Activated CD8-positive, alpha-beta memory T cell treated with anti-CD3 and anti-CD28 coated beads, Interleukin-2, amount 50 U/mL, for 1 hour (primary cell): ENCODE results near the gene MYLK4.

ENCODE experiments used
- DNase-seq: peaks from one replicate; pipeline ENCODE4 v3.0.0-alpha.2; 2020; ENCODE audit errors: extremely low read depth

Gene MYLK4

DNA sequence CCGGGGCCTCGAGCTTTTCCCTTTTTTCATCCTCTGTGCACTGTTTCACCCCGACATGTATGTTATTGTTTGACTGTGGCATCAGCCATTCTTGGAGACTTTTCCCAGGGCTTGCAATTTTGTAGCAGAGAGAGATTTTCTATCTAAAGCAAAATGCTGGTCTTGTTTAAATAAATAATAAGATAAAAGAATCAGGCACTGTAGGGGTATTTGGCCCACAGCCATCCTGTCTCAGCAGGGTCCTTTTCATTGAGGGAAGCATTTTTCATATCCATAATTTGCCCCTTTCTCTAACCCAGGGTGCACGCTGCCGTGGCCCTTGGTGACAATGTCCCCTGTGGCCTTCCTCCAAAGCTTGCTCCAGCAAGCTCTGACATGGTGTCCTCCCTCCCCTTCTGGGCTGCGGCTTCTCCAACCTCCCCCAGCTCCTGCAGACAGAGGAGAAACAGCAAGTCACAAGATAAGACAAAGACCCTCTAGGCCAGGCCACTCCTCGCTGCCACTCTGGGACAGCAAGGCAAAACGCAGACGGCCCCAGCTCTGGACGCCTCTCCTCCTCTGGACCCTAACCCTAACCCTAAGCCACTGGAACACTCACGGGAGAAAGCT lies 117.6 kb downstream of the MYLK4 start:
- DNase-seq: no peak

DNA sequence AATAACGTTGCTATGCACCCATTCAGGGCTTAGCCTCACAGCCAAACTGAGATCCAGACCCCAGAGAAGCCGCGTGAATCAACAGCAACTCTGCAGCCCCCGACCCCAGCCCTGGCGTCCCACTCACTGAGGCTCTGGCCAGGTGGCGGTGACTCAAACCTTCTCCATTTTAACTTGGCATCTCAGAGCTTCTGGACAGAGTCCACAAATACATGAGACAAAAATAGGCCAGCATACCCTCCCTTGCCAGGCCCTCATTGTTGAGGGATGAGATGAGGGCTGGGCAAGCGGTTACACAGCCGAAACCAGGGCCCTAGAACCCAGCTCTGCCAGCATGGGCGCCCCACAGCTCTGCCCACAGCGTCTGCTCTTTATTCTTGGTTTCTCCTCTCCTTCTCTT lies 118.4 kb downstream of the MYLK4 start:
- DNase-seq: no peak

DNA sequence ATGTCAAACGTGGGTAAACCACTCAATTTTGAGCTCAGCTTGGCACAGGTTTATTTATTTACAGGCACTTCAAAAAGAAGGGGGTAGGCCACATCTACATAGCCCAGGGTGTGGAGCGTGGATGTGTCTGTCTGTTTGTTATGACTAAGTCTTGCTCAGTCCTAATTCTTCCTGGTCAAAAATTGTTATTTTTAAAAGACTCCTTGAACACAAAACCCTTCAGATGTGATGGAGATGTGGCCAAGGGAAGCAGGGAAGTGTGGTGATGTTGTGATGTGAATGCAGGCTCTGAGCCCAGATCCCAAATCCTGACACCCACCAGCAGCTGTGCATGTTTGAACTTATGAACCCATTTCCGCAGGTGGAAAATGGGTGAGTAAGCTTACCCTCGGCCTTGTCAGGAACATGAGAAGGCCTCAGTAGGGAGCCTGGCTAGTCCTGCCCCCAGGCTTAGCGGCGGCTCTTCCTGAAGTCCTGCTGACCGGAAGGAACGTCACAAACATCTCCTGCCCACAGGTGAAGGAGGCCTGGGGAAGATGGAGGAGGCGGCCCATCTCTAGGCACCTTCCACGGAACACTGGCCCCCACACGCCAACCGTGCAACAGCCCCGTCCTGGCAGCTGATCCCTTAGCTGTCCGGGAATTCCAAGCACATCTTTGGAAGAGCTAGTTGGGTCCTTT lies 119.7 kb downstream of the MYLK4 start:
- no peak for DNase-seq

DNA sequence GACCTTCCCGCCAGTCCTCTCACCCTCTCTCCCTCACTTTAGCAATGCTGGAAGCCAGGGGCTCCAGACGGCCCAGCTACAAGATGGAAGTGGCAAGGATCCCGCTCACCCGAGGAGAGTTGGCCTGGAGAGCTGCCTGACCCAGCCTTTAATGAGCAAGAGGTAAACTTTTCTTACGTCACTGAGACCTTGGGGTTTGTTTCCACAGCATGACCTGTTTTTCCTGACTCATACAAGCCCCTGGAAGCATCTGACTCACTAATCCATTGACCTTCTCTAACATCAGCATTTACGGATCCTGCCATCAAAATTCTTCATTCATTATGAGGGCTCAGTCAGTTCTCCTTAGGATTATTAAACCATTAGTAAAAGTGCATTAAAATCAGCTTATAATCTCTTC lies 120.4 kb downstream of the MYLK4 start:
- no peak for DNase-seq

DNA sequence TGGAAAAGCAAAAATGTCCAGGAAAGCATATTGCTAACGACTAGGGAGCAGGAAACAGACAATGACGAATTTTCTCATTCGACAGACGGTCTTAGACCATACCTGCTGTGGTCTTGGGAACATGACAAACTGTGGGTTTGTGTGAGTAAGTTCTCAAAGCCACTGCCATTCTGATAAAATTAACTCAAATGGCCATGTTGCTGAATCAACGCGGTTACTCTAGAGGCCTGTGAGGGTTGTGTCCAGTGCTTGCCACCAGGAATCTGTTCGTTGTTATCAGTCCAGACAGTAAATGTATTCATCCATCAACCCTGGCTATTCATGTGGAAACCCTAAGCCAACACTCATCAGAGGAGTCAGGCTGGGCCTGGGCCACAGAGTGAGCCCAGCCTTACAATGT lies 124.3 kb downstream of the MYLK4 start:
- DNase-seq: no peak

DNA sequence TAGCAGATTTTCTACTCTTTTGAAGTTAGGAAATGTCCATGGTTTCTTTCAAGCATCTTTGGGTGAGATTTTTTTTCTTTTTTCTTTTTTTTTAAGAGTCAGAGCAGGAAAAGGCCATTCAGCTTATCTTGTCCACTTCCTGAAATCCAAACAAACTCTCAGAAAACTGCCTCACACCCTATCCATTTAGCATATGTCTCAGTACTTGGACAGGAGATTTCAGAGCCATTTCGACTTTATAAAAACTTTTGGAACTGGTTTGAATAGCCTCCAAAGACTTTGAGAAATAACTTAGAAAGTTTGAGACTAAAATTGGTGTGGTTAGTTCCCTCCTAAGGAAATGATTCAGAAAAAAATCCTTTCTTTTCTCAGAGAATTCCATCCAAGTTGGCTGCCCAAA lies 125.1 kb downstream of the MYLK4 start:
- no peak for DNase-seq

DNA sequence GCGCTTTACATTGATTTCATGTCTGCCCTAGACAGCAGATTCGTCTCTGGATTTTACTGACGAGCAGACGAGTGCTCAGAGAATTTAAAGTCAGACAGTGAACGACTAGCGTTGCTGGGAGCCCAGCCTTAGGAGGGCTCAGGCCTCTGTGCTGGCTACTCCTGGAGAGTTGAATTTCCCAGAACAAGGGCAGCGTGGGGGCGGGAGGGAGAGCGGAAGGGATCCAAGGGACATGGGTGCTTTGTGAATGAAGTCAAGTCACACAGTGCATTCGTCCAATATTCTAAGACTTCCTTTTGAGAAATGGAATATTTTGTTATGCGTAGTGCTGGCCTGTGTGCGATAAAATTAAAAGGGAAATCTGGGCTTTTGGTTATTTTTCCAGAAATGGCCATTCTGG lies 126.5 kb downstream of the MYLK4 start:
- no peak for DNase-seq

DNA sequence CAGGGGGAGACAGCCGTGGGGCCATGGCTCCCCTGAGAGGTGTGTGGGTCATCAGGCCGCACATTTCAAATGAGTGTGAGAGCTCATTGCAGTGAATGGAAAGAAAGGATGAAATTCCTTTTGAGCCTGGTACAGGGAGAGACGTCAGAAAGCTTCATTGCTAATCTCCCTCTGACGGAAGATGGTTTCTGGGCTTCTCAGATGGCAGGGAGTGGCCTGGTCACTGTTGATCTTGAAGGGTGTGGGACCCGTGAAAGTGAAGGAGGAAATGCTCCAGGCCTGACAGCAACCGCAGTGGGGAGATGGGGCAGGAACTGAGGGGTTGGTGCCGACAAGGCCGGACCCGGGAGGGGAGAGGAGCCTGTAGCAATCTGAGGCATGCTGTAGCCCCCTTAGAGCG lies 127.4 kb downstream of the MYLK4 start:
- no peak for DNase-seq

DNA sequence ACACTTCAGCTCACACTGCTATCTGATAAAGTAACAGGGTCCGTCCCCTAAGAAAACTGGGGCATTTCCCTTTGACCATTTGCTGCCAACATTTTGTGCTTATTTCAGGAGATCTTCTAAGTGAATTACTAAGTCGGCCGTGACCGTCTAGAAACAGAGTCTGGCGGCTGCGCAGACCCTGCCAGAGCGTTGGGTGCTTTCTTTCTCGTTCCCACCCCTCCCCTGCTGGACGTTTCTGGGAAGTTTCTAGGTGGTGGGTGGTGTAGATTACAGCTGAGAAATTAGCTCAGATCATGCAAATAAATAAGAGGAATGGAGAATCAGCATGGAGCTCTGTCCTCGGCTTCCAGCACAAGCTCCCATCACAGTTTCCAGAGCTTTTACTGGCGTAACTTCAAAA lies 128.1 kb downstream of the MYLK4 start:
- no peak for DNase-seq

DNA sequence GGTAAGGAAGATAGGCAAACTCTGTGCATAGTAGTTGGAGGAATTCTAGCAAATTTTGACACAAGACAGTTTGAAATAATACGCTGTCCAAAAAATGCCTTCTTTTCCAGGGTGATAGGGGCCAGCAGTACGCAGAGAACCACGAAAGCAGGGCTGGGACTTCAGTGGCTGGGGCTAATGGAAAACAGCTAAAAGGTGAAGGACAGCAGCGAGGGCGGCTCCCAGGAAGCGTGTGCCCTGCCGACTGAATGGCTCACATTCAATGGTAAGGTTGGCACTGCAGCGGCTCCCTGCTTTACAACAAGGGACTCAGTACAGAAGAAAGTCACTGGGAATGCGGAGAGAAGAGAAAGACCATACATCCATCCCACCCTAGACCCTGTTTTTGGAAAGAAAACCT lies 131.1 kb downstream of the MYLK4 start:
- no peak for DNase-seq

DNA sequence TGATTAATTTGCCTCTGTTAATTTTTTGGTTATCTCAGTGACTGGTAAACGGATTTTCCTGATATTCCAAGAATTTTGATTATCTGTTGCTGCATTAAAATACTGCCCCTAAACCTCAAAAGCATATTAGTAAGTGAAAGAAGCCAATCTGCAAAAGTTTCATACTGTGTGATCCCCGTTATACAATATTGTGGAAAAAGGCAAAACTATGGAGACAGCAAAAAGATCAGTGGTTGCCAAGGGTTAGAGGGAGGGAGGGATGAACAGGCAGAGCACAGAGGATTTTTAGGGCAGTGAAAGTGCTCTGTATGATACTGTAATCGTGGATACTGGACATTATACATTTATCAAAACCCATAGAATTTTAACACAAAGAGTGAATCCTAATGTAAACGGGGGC lies 133.0 kb downstream of the MYLK4 start:
- DNase-seq: no peak

DNA sequence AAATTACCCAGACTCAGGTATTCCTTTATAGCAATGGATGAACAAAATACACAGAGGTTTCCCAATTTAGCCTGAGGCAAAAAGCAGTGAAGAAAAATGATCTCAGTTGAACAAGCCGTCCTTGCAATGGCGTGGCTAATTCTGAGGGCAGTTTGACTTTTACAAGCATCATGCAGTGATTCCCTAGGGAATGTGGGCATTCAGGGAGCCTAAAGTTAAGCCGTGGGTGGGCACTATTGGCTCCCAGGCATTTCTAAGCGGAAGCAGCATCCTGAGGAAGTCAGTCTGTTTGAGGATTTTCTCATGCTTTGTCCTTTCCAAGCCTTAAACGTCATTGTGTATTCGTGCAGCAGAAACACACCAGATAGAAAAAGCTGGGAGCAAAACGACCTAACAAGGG lies 133.9 kb downstream of the MYLK4 start:
- no peak for DNase-seq

DNA sequence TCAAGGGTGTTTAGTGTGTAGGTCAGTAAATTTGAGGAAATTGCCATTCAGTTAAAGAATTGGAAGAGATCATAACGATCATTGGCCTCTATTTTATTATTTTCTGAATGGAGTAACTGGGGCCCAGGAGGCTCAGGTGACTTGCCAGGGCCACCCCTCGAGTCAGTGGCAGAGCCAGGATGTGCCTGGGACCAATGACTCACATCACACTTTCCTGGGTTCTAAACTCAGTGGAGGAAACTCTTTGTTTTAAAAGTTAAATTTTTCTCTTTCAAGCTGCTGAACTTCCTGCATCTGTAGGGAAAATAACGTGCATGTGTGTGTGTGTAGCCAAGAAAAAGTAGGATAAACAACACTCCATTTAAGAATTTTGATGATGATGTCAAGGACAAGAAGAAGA lies 135.5 kb downstream of the MYLK4 start:
- DNase-seq: no peak

DNA sequence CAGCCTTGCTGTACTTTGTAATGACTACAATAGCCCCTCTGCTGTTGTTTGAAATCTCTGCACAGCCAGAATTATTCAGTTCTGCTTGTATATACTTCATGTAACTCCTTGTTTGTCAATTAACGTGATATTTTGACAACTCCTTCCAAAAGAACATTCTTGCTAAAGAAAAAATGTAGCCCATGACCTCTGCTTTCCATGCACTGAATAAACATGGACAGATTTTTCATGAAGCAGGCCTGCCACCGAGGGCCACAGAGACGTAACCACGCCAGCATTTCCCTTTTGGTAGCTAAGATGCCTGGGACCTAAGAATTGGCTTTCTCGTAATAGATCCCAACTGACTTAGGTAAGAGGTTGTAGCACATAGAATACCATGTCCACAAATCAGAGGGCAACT lies 135.9 kb downstream of the MYLK4 start:
- DNase-seq: no peak

DNA sequence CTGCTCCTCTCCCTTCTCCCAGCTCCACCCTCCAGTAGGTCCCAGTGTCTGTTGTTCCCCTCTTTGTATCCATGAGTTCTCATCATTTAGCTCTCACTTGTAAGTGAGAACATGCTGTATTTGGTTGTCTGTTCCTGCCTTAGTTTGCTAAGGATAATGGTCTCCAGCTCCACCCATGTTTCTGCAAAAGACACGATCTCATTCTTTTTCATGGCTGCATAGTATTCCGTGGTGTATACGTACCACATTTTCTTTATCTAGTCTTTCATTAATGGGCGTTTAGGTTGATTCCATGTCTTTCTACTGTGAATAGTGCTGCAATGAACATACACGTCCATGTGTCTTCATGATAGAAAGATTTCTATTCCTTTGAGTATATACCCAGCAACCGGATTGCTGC lies 136.6 kb downstream of the MYLK4 start:
- DNase-seq: no peak
